ENCODE measurements around the gene SYNC. TPM values are rescaled to one million over a fixed set of nuclear protein-coding genes. Genes with fewer than 3 reads are reported as not detected.

The SYNC gene
- total and polyA plus RNA-seq, 9 of the 15 experiments (the other 6 are each of a cell fraction or from before 2014, with no cell fraction given), result 0.49 to 1.1 (median 0.87) TPM

DNA sequence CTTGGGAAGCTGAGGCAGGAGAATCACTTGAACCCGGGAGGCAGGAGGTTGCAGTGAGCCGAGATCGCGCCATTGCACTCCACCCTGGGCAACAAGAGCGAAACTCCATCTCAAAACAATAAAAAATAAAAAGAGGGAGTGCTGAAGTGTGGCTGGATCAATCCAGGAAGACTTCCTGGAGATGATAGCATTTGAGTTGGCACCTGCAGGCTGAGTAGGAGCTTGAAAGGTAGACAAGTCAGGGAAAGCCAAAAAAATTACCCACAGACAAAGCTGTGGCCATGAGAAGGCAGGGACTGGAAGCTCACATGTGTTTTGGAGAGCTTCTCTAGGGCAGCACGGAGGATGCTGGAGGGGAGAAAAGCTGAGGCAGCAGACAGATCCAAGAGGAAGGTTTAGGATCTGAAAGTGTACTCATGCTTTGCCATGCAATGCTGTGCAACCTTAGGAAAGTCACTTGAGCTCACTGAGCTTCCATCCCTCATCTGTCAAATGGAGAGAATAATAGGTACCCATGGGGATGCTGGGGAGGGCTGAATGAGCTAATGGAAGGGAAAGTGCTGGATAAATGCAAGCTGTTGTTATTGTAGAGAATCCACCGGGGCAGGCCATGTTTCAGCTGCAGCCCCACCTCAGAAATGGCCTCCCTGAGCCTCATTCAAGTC is 26.0 kb upstream of the SYNC start:
- DNase-seq (ENCODE audit: extremely low read depth in 1 of 4, low spot score in 3 of 4) (no peak), FAIRE-seq (no peak), ATAC-seq (no peak)
- no TSS peak for BruUV-seq (replicated peaks)
- Histone ChIP-seq H2AFZ (ENCODE audit: low read depth, low read length) (no peak overlapping the region), H3K9ac (ENCODE audit: insufficient read depth in 1 of 2, low read depth in 2 of 2, low read length in 2 of 2) (no peak overlapping the region), H3K4me3 (no peak overlapping the region), H3K9me1 (ENCODE audit: control insufficient read depth, insufficient read depth, low read length) (no peaks in the 10 kb centered on the region), H3K36me3 (ENCODE audit: control insufficient read depth, insufficient read depth, low read length) (no peaks in the 10 kb centered on the region), H3K9me3 (replicated peaks; ENCODE audit: control insufficient read depth, insufficient read depth, low read depth, low read length) (no peaks in the 10 kb centered on the region), H3K27ac (ENCODE audit: extremely low read depth, low read depth, low read length) (no peak overlapping the region), H3K4me2 (ENCODE audit: insufficient read depth, low read length) (no peak overlapping the region), H4K20me1 (replicated peaks; ENCODE audit: control insufficient read depth, insufficient read depth, low read length) (no peaks in the 10 kb centered on the region), H3K4me1 (replicated peaks in 1 of 2; ENCODE audit: control insufficient read depth in 2 of 2, insufficient read depth in 2 of 2, low read length in 2 of 2) (peaks cover 21 to 37% of the 10 kb centered on the region in 2 experiments), H3K27me3 (ENCODE audit: control insufficient read depth in 2 of 2, insufficient read depth in 2 of 2, low read length in 2 of 2) (no peaks in the 10 kb centered on the region), H3K79me2 (ENCODE audit: control insufficient read depth, insufficient read depth, low read length) (no peaks in the 10 kb centered on the region)
- ChIA-PET CTCF (ENCODE audit: low intra/inter-chr PET ratio) (no interaction called here), POLR2A (interaction anchor here (0.6 to 3.3 kb wide), 16 partner anchors 8 to 376 kb away, joined by 3 to 33 read pairs (median 4); no protein-coding TSS in a partner anchor)
- intact Hi-C loops (cut with micrococcal nuclease), result no loop called here
- in situ Hi-C loops (cut with MboI), result no loop called here
- 35% methylated on average over 7 of the region's 7 CpGs for WGBS (ENCODE audit: insufficient coverage, low coverage, missing lambda C conversion rate)
- no peak for TF ChIP-seq SRSF1 (IDR thresholded peaks at IDR 0.05; ENCODE audit: low read depth, low read length)
- TF ChIP-seq DIDO1 (tag; IDR thresholded peaks at IDR 0.05; ENCODE audit: low read depth), result no peak
- no peak for TF ChIP-seq ZNF165 (CRISPR knock-in tag; IDR thresholded peaks at IDR 0.05; ENCODE audit: borderline replicate concordance)
- no peak for TF ChIP-seq FIP1L1 (IDR thresholded peaks at IDR 0.05; ENCODE audit: low read depth, low read length, poor library complexity, severe bottlenecking)
- TF ChIP-seq PBX2 (CRISPR knock-in tag; IDR thresholded peaks at IDR 0.05; ENCODE audit: low read depth), result no peak
- TF ChIP-seq PBX2 (tag; conservative IDR thresholded peaks at IDR 0.05; ENCODE audit: low read depth), result no peak
- no peak for TF ChIP-seq NCOR1 (IDR thresholded peaks at IDR 0.05)
- no peak for TF ChIP-seq CCAR2 (IDR thresholded peaks at IDR 0.05; ENCODE audit: low read depth, low read length)
- TF ChIP-seq ZNF174 (CRISPR knock-in tag; IDR thresholded peaks at IDR 0.05), result no peak
- no peak for TF ChIP-seq MECOM (CRISPR knock-in tag; IDR thresholded peaks at IDR 0.05)
- peak; percentile 60; the same call in 1 of the 2 replicates for TF ChIP-seq ZNF316 (IDR thresholded peaks at IDR 0.05)
- TF ChIP-seq TGIF2 (CRISPR knock-in tag; IDR thresholded peaks at IDR 0.05), result no peak
- TF ChIP-seq ZFP36 (IDR thresholded peaks at IDR 0.05; ENCODE audit: low read depth, low read length, partially characterized antibody), result peak; percentile 79
- no peak for TF ChIP-seq E2F8 (IDR thresholded peaks at IDR 0.05; ENCODE audit: low read depth, partially characterized antibody)
- TF ChIP-seq, protein P1, sequence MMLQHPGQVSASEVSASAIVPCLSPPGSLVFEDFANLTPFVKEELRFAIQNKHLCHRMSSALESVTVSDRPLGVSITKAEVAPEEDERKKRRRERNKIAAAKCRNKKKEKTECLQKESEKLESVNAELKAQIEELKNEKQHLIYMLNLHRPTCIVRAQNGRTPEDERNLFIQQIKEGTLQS (IDR thresholded peaks at IDR 0.05), result no peak
- TF ChIP-seq, protein P1 (CRISPR knock-in tag; conservative IDR thresholded peaks at IDR 0.05), result no peak
- TF ChIP-seq POLR2H (tag; IDR thresholded peaks at IDR 0.05; ENCODE audit: low read depth), result no peak
- no peak for TF ChIP-seq RAD51 (IDR thresholded peaks at IDR 0.05; ENCODE audit: borderline replicate concordance, low read depth)

Data from K562 (cell line).